Right kidney (tissue), 9 donors: ENCODE measurements around the gene SLC25A29.
"Not testable (repeated sequence)": the region's sequence is repeated elsewhere in the genome, so short reads cannot be mapped to it uniquely, and the experiment has no call there.

Source experiments
- DNase-seq: peaks from one replicate; pipeline ENCODE4 v3.0.0-alpha.2; 2016
- long read RNA-seq, 8 donors: transcript quantifications; one replicate each; lab custom pipeline, GENCODE V29; 2026

SLC25A29 gene
- long read RNA-seq, donor 1, full-length matches to known transcripts = 41 of 41 reads
- long read RNA-seq, donor 1, partial matches to known transcripts = 0 of 41 reads
- long read RNA-seq, donor 1, other reads (novel, unspliced or antisense) = 0 of 41 reads
- long read RNA-seq, donor 2, full-length matches to known transcripts = 9 of 9 reads
- long read RNA-seq, donor 2, partial matches to known transcripts = 0 of 9 reads
- long read RNA-seq, donor 2, other reads (novel, unspliced or antisense) = 0 of 9 reads
- long read RNA-seq, donor 3, full-length matches to known transcripts = 8 of 8 reads
- long read RNA-seq, donor 3, partial matches to known transcripts = 0 of 8 reads
- long read RNA-seq, donor 3, other reads (novel, unspliced or antisense) = 0 of 8 reads
- long read RNA-seq, donor 4, full-length matches to known transcripts = 26 of 26 reads
- long read RNA-seq, donor 4, partial matches to known transcripts = 0 of 26 reads
- long read RNA-seq, donor 4, other reads (novel, unspliced or antisense) = 0 of 26 reads
- long read RNA-seq, donor 5, full-length matches to known transcripts = 7 of 7 reads
- long read RNA-seq, donor 5, partial matches to known transcripts = 0 of 7 reads
- long read RNA-seq, donor 5, other reads (novel, unspliced or antisense) = 0 of 7 reads
- long read RNA-seq, donor 6, full-length matches to known transcripts = 21 of 21 reads
- long read RNA-seq, donor 6, partial matches to known transcripts = 0 of 21 reads
- long read RNA-seq, donor 6, other reads (novel, unspliced or antisense) = 0 of 21 reads
- long read RNA-seq, donor 7 = 0 reads
- long read RNA-seq, donor 8, full-length matches to known transcripts = 21 of 21 reads
- long read RNA-seq, donor 8, partial matches to known transcripts = 0 of 21 reads
- long read RNA-seq, donor 8, other reads (novel, unspliced or antisense) = 0 of 21 reads

- DNase-seq = peak; percentile 88
These were observed at the start of gene SLC25A29 for GRCh38 chr14:100306101-100306997. Gene SLC25A29 (minus strand): TSS chr14:100306444. CDS start chr14:100306232, 212 bp downstream.

- DNase-seq = no peak
These were observed 44.7 kb upstream of the SLC25A29 start for GRCh38 chr14:100350986-100351385.

- DNase-seq = no peak
These were observed 44.2 kb upstream of the SLC25A29 start for GRCh38 chr14:100350276-100350926.

GRCh38 chr14:100348784-100349685 lies 42.8 kb upstream of the SLC25A29 start:
- no peak for DNase-seq

- no peak for DNase-seq
These were observed 42.0 kb upstream of the SLC25A29 start for GRCh38 chr14:100348253-100348729.

- DNase-seq = no peak
These were observed 40.3 kb upstream of the SLC25A29 start for GRCh38 chr14:100346306-100347091.

- no peak for DNase-seq
These were observed 39.5 kb upstream of the SLC25A29 start for GRCh38 chr14:100345711-100346110.

- DNase-seq = not testable (repeated sequence)
These were observed 38.4 kb upstream of the SLC25A29 start for GRCh38 chr14:100344657-100345056.

GRCh38 chr14:100342826-100343225 lies 36.6 kb upstream of the SLC25A29 start:
- not testable (repeated sequence) for DNase-seq

- DNase-seq = no peak
These were observed 36.0 kb upstream of the SLC25A29 start for GRCh38 chr14:100342195-100342594.

- DNase-seq = no peak
These were observed 35.2 kb upstream of the SLC25A29 start for GRCh38 chr14:100341301-100342031.

- no peak for DNase-seq
These were observed 34.2 kb upstream of the SLC25A29 start for GRCh38 chr14:100340423-100340813.

GRCh38 chr14:100339766-100340422 lies 33.6 kb upstream of the SLC25A29 start:
- no peak for DNase-seq

- no peak for DNase-seq
These were observed 30.6 kb upstream of the SLC25A29 start for GRCh38 chr14:100336618-100337530.

GRCh38 chr14:100334904-100335303 lies 28.7 kb upstream of the SLC25A29 start:
- no peak for DNase-seq

GRCh38 chr14:100333827-100334226 lies 27.6 kb upstream of the SLC25A29 start:
- no peak for DNase-seq

GRCh38 chr14:100333311-100333710 lies 27.1 kb upstream of the SLC25A29 start:
- no peak for DNase-seq
